ENCODE data around the gene TACR1.

Gene TACR1

GRCh38 chr2:75195076-75195691, 4.1 kb downstream of the TACR1 start:
- no peak for TF ChIP-seq CTCF (IDR thresholded peaks at IDR 0.05; ENCODE audit: low read depth, low read length, missing control alignments)
- DNase-seq (ENCODE audit: extremely low read depth, low read depth): no peak
- no peak overlapping the region for H3K4me3 ChIP-seq (replicated peaks; ENCODE audit: low read depth, low read length)

- TF ChIP-seq CTCF (IDR thresholded peaks at IDR 0.05; ENCODE audit: low read depth, low read length, missing control alignments): no peak
- H3K4me3 ChIP-seq (replicated peaks; ENCODE audit: low read depth, low read length): no peak overlapping the region
- no peak for DNase-seq (ENCODE audit: extremely low read depth, low read depth)
These were observed 5.0 kb downstream of the TACR1 start for GRCh38 chr2:75194184-75194868.

GRCh38 chr2:75192496-75192895, 6.8 kb downstream of the TACR1 start:
- no peak for TF ChIP-seq CTCF (IDR thresholded peaks at IDR 0.05; ENCODE audit: low read depth, low read length, missing control alignments)
- no peak overlapping the region for H3K4me3 ChIP-seq (replicated peaks; ENCODE audit: low read depth, low read length)
- no peak for DNase-seq (ENCODE audit: extremely low read depth, low read depth)

GRCh38 chr2:75190271-75190990, 8.9 kb downstream of the TACR1 start:
- no peak for TF ChIP-seq CTCF (IDR thresholded peaks at IDR 0.05; ENCODE audit: low read depth, low read length, missing control alignments)

GRCh38 chr2:75186821-75187220, 12.5 kb downstream of the TACR1 start:
- no peak for TF ChIP-seq CTCF (IDR thresholded peaks at IDR 0.05; ENCODE audit: low read depth, low read length, missing control alignments)
- H3K4me3 ChIP-seq (replicated peaks; ENCODE audit: low read depth, low read length): no peak overlapping the region
- no peak for DNase-seq (ENCODE audit: extremely low read depth, low read depth)

More at GRCh38 chr2:75190271-75190990, 8.9 kb downstream of the TACR1 start:
- DNase-seq (ENCODE audit: extremely low read depth, low read depth): no peak
- H3K4me3 ChIP-seq (replicated peaks; ENCODE audit: low read depth, low read length): no peak overlapping the region

GRCh38 chr2:75182606-75183005, 16.7 kb downstream of the TACR1 start:
- DNase-seq (ENCODE audit: extremely low read depth, low read depth): no peak
- no peak overlapping the region for H3K4me3 ChIP-seq (replicated peaks; ENCODE audit: low read depth, low read length)
- no peak for TF ChIP-seq CTCF (IDR thresholded peaks at IDR 0.05; ENCODE audit: low read depth, low read length, missing control alignments)

Measured in HFF-Myc (cell line).